ENCODE results near the gene CCDC192. TPM values are rescaled to one million over a fixed set of nuclear protein-coding genes. Genes with fewer than 3 reads are reported as not detected.

The CCDC192 gene
- total RNA-seq, 1 donor from 2014 or later: not detected

DNA sequence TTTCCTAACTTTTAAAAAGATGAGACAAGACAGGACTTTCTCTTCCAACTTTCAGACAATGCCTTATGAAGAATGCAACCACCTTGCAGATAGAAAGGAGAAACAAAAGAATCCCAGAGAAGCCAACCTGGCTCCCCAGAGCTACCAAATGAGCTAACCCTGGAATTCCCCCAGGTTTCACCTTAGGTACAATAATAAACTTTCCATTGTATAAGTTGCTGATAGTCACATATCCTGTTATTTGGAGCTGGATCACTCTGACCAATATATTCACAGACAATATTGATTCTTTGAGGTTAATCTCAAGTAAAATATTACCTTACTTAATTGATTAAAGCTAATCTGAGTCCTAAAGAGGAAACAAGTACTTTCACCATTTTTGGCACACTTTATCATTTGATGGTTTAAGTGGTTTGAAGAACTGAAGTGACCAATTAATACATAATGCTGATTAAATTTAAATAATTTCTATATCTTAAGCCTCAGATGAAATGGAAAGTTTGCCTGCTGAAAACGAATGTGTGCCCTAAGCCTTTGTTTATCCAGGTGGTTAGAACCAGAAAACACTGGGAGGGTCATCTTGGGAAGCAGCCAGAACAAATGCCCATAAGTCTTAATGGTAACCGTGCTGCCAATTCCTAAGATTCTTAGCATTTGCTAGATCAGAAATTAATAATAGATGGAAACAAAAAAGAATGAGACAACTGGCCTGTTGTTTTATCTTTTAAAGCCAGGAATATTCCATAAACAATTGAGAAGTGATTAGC lies 220.8 kb downstream of the CCDC192 start:
- no peak overlapping the region for H3K27ac ChIP-seq
- H3K4me1 Mint-ChIP-seq: peaks cover 9% of the 10 kb centered on the region
- TF ChIP-seq EZH2phosphoT487 (IDR thresholded peaks at IDR 0.05) (no peak), EZH2 (IDR thresholded peaks at IDR 0.05) (no peak)
- TF ChIP-seq, protein P1, sequence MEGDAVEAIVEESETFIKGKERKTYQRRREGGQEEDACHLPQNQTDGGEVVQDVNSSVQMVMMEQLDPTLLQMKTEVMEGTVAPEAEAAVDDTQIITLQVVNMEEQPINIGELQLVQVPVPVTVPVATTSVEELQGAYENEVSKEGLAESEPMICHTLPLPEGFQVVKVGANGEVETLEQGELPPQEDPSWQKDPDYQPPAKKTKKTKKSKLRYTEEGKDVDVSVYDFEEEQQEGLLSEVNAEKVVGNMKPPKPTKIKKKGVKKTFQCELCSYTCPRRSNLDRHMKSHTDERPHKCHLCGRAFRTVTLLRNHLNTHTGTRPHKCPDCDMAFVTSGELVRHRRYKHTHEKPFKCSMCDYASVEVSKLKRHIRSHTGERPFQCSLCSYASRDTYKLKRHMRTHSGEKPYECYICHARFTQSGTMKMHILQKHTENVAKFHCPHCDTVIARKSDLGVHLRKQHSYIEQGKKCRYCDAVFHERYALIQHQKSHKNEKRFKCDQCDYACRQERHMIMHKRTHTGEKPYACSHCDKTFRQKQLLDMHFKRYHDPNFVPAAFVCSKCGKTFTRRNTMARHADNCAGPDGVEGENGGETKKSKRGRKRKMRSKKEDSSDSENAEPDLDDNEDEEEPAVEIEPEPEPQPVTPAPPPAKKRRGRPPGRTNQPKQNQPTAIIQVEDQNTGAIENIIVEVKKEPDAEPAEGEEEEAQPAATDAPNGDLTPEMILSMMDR (IDR thresholded peaks at IDR 0.05): no peak

DNA sequence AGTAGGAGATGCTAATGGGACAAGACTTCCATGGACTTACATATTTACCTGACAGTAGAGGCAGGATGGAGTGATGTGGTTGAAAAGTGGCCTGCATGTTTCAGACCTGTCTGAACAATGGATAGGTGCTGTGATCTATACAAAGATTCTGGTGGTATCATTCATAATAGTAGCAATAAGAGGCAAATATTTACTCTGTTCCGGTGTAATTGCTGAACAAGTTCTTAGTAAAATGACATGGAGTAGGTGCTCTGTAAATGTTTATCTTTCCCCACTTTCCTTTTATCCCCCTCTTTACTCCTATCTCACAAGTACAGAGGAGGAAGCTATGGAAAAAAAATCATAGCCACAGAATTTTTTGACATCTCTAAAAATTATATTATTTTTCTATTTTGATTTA lies 221.4 kb downstream of the CCDC192 start:
- H3F3A ChIP-seq (ENCODE audit: low read depth): no peaks in the 10 kb centered on the region
- no peak overlapping the region for H3K27ac ChIP-seq
- peaks cover 9% of the 10 kb centered on the region for H3K4me1 Mint-ChIP-seq
- H3K4me3 ChIP-seq: no peak overlapping the region
- no peaks in the 10 kb centered on the region for H3K9me3 ChIP-seq (ENCODE audit: low read depth)
- no peak overlapping the region for H2AFZ ChIP-seq (replicated peaks)
- no peaks in the 10 kb centered on the region for H3K79me2 ChIP-seq (ENCODE audit: low read depth)
- TF ChIP-seq EZH2phosphoT487 (IDR thresholded peaks at IDR 0.05) (no peak), EZH2 (IDR thresholded peaks at IDR 0.05) (no peak)
- TF ChIP-seq, protein P1 (IDR thresholded peaks at IDR 0.05): no peak
- DNase-seq (ENCODE audit: low spot score): no peak
- no peak overlapping the region for H3K4me3 Mint-ChIP-seq
- H3K36me3 Mint-ChIP-seq: no peaks in the 10 kb centered on the region
- no peaks in the 10 kb centered on the region for H3K4me1 ChIP-seq
- H3K36me3 ChIP-seq: no peaks in the 10 kb centered on the region
- H3K9me3 Mint-ChIP-seq: peaks cover 4% of the 10 kb centered on the region
- H3K9ac ChIP-seq: no peak overlapping the region
- peaks cover 2% of the 10 kb centered on the region for H3K27me3 Mint-ChIP-seq (ENCODE audit: insufficient read depth, low read depth)
- H3K27me3 ChIP-seq: peaks cover under 1% of the 10 kb centered on the region
- no peak overlapping the region for H3K27ac Mint-ChIP-seq
- H3K4me2 ChIP-seq: no peak overlapping the region
- no peaks in the 10 kb centered on the region for H4K20me1 ChIP-seq (ENCODE audit: low read depth)

More for the DNA sequence above, 220.8 kb downstream of the CCDC192 start:
- Mint-ChIP-seq H3K27me3 (ENCODE audit: insufficient read depth, low read depth) (peaks cover 2% of the 10 kb centered on the region), H3K9me3 (peaks cover 4% of the 10 kb centered on the region), H3K27ac (no peak overlapping the region), H3K4me3 (no peak overlapping the region), H3K36me3 (no peaks in the 10 kb centered on the region)
- Histone ChIP-seq H3K9ac (no peak overlapping the region), H3F3A (ENCODE audit: low read depth) (no peaks in the 10 kb centered on the region), H3K9me3 (ENCODE audit: low read depth) (no peaks in the 10 kb centered on the region), H3K4me2 (no peak overlapping the region), H4K20me1 (ENCODE audit: low read depth) (no peaks in the 10 kb centered on the region), H3K79me2 (ENCODE audit: low read depth) (no peaks in the 10 kb centered on the region), H3K27me3 (no peaks in the 10 kb centered on the region), H2AFZ (replicated peaks) (no peak overlapping the region), H3K36me3 (no peaks in the 10 kb centered on the region), H3K4me3 (no peak overlapping the region), H3K4me1 (no peaks in the 10 kb centered on the region)
- no peak for DNase-seq (ENCODE audit: low spot score)

DNA sequence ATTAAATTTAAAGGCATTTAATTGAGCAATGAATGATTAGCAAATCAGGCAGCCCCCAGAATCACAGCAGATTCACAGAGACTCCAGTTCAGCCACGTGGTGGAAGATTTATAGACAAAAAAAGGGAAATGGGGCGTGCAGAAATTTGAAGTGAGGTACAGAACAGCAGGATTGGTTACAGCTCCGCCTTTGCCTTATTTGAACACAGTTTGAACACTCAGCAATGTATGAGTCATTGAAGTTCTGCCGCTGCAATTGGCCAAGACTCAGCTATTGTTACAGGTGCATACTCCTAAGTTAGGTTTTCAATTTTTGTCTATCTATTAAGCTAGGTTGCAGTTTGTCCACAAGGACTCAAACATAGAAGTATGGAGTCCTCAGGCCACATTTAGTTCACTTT lies 222.7 kb downstream of the CCDC192 start:
- Histone ChIP-seq H3F3A (ENCODE audit: low read depth) (no peaks in the 10 kb centered on the region), H3K4me2 (no peak overlapping the region), H4K20me1 (ENCODE audit: low read depth) (no peaks in the 10 kb centered on the region), H3K27ac (no peak overlapping the region), H3K79me2 (ENCODE audit: low read depth) (no peaks in the 10 kb centered on the region), H3K4me1 (peaks cover under 1% of the 10 kb centered on the region), H3K4me3 (no peak overlapping the region), H3K9me3 (ENCODE audit: low read depth) (no peaks in the 10 kb centered on the region), H3K9ac (no peak overlapping the region), H3K27me3 (peaks cover 13% of the 10 kb centered on the region), H2AFZ (replicated peaks) (no peak overlapping the region), H3K36me3 (no peaks in the 10 kb centered on the region)
- DNase-seq (ENCODE audit: low spot score): no peak
- Mint-ChIP-seq H3K4me1 (peaks cover 9% of the 10 kb centered on the region), H3K27me3 (ENCODE audit: insufficient read depth, low read depth) (peaks cover 2% of the 10 kb centered on the region), H3K27ac (no peak overlapping the region), H3K36me3 (no peaks in the 10 kb centered on the region), H3K9me3 (peaks cover 4% of the 10 kb centered on the region), H3K4me3 (no peak overlapping the region)
- no peak for TF ChIP-seq EZH2phosphoT487 (IDR thresholded peaks at IDR 0.05)
- no peak for TF ChIP-seq EZH2 (IDR thresholded peaks at IDR 0.05)
- TF ChIP-seq, protein P1 (IDR thresholded peaks at IDR 0.05): no peak
